Measurements from ENCODE around the gene PTPN12.
"Not testable (repeated sequence)": the region's sequence is repeated elsewhere in the genome, so short reads cannot be mapped to it uniquely, and the experiment has no call there.

The PTPN12 gene

DNA sequence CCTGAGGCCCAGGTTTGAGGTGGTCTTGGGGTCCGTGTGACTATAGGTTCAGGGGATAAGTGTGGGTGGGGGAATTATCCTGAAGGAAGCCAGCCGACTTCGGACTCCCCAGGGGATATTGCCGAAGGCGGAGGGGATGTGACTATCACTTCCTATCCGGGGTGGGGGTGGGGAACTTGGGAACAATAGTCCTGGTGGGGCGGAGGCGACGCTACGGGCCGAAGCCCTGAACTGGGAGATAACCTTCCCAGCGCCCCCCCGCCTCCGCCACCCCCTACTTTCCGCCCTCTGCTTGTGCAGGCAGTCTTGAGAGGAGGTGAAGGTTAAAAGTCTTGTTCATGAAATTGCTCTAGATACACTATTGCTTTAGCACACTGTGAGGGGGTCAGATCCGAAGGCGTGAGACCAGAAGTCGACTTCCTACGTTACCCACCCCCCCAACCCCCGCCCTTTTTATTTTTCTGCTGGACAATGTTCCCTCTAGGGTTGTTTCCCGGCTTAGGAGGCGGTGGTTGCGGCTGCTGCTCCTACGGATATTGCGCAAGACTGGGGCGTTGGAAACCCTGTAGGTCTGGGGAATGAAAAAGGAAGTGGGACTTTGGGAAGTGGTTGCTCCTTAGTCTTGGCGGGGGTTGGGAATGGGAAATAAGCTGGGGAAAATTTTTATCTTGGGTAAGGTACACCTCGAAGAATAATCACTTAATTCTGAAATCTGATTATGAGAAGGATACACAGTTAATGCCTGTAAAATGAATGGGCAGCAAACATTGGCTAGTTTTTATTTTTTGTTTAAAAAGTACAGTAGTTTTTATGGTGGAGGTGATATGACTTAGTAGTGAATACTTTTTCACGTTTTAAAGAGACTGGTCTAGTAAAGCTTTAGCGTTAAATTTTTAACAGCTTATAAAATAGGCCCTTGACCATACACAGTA, 1.5 kb downstream of the PTPN12 start:
- DNase-seq (ENCODE audit: low read depth in 2 of 3, low spot score in 1 of 3), result no peak

DNA sequence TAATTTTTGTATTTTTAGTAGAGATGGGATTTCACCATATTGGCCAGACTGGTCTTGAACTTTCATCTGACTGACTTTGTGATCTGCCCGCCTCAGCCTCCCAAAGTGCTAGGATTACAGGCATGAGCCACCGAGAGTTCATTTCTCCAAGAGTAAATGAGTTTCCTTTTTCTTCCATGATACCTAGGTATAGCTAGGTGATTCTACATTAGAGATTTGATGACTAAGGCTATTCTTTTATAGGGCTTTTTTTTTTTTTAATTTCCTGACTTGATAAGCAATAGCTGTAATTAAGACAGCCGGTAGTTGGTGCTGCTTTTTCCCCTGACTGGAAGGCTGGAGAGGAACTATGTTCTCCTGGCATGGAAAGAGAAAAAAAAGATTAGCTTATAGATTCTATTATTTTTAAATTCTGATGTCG, 3.3 kb downstream of the PTPN12 start:
- DNase-seq (ENCODE audit: low read depth in 2 of 3, low spot score in 1 of 3), result no peak

DNA sequence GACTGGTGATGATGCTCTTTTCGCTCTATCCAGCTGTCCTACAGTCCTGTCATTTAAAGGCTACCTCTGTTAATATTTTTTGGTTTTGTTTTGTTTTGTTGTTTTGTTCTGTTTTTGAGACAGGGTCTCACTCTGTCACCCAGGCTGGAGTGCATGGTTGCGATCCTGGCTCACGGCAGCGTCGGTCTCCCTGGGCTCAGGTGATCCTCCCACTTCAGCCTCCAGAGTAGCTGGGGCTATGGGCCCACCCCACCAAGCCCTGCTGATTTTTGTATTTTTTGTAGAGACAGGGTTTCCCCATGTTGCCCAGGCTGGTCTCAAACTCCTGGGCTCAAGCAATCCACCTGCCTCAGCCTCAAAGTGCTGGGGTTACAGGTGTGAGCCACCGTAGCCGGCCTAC, 3.9 kb downstream of the PTPN12 start:
- not testable (repeated sequence) for DNase-seq (ENCODE audit: low read depth in 2 of 3, low spot score in 1 of 3)

DNA sequence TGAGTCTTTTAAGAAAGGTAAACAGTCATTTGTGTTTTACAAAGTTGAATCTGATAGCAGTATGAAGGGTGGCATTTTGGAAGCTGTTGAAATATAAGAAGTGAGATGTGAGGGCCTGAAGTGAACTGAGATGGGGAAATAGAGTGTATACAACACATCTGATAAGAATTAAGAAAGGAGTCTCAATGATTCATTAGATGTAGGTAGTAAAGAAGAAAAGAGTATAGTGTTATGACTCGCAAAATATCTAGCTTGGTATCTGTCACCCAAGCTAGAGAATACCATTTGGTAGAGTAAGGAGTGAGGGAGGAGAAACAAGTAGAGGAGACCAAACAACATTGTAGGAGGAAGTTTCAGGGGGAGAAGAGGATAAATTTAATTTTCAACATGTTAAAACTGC, 5.3 kb downstream of the PTPN12 start:
- no peak for DNase-seq (ENCODE audit: low read depth in 2 of 3, low spot score in 1 of 3)

DNA sequence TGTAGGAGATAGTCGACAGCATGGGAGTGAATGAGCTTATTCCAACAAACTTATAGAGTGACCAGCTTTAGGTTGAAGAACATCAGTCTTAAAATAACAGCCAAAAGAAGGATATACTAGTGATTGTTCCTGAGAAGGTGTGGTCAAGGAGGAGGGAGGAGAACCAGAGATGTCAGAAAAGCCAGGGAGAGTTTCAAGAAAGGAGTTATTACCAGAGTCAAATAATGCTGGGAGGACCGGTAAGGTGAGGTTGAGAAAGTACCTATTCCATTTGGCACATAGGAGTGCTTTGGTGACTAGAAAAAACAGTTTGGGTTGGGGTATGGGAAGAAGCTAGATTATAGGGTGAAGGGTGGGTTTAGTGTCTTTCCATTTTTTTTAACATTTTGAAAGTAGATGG, 5.8 kb downstream of the PTPN12 start:
- no peak for DNase-seq (ENCODE audit: low read depth in 2 of 3, low spot score in 1 of 3)

DNA sequence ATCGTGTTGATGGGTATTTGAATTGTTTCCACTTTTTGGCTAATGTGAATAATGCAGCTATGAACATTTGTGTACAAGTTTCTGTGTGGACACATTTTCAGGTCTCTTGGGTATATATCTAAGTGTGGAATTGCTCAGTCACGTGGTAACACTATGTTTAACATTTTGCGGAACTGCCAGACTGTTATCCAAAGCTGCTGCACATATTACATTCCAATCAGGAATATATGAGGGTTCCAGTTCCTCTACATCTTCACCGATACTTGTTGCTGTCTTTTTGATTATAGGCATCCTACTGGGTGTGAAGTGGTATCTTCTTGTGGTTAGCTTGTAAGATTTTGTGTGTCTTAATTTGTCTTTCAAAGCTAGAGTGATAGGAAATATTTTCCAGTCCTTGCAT, 6.8 kb downstream of the PTPN12 start:
- no peak for DNase-seq (ENCODE audit: low read depth in 2 of 3, low spot score in 1 of 3)

DNA sequence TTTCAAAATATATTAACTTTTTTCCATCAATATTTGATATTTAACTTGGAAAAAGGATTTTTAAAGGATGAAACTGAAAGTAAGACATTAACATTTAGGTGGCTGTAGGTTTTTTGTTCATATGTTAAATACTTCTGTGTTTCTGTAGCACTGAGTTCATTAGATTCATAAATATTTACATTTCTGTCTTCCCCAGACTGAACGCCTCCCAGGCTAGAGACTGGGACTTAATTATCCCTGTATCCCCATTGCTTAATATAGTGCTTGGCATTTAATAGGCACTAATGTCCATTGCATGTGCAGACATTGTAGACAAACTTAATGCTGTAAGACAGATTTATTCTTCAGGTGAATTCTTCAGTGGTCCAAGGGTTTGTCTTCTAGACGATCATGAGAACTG, 7.4 kb downstream of the PTPN12 start:
- DNase-seq (ENCODE audit: low read depth in 2 of 3, low spot score in 1 of 3), result no peak

DNA sequence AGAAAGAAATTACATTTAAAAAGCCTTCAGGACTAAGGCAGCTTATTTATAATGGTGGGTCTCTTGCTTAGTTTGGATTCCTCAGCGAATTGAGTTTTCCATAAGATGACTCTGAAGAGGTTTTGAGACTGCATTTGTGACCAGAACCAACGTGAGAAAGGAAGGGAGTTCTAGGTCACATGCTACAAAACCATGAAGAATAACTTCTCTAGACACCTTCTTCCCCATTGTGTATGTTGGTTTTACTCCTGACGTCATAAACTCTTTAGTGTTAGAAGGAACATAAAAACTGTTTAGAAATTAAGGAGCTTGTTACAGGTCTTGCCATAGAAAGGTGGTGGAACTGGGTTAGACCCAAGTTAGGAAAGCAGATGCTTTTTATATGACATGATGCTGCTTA, 11.1 kb downstream of the PTPN12 start:
- no peak for DNase-seq (ENCODE audit: low read depth in 2 of 3, low spot score in 1 of 3)

DNA sequence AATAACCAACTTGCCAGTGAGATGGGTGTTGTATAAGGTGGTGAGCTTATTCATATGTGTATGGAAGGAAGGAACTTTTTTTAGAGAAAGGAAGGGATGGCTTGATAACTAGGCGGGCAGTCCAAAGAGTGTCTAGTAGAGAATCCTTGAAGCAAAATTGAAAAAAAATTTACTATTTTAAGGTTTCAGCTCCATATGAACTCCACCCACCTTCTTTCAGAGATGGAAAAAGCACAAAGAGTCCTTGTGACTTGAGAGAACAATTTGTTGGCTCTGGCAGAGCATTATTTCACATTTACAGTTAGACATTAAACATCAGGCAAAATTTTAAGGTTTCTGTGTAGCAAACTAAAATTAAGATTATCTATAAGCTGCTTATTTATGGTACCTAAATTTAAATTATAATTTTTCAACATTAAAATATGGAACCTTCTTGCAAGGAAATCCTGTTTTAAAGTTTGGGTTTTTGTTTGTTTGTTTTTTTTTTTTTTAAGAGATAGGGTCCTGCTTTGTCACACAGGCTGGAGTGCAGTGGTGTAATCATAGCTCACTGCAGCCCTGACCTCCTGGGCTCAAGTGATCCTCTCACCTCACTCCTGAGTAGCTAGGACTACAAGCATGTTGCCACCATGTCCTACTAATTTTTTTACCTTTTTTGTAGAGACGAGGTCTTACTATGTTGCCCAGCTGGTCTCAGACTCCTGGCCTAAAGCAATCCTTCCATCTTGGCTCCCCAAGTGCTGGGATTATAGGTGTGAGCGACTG, 12.2 kb downstream of the PTPN12 start:
- DNase-seq (ENCODE audit: low read depth in 2 of 3, low spot score in 1 of 3), result no peak

DNA sequence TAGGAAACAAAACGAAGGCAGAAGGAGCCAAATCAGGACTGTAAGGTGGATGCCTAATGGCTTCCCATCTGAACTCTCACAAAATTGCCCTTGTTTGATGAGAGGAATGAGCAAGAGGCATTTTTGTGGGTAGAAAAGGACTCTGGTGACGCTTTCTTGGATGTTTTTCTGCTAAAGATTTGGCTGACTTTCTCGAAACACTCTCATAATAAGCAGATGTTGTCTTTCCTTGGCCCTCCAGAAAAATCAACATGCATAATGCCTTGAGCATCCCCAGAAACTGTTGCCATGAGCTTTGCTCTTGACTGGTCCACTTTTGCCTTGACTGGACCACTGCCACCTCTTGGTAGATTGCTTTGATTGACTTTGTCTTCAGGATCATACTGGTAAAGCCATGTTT, 13.5 kb downstream of the PTPN12 start:
- no peak for DNase-seq (ENCODE audit: low read depth in 2 of 3, low spot score in 1 of 3)

DNA sequence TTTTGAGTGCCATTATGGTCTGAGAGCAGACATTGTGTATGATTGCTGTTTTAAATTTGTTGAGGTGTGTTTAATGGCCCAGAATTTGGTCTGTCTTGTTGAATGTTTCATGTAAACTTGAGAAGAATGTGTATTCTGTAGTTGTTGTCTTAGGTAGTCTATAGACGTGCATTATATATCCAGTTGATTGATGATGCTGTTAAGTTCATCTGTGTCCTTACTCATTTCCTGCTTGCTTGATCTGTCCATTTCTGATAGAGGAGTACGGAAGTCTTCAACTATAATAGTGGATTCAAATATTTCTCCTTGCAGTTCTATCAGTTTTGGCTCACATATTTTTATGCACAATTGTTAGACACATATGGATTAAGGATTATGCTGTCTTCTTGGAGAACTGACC, 16.0 kb downstream of the PTPN12 start:
- no peak for DNase-seq (ENCODE audit: low read depth in 2 of 3, low spot score in 1 of 3)

DNA sequence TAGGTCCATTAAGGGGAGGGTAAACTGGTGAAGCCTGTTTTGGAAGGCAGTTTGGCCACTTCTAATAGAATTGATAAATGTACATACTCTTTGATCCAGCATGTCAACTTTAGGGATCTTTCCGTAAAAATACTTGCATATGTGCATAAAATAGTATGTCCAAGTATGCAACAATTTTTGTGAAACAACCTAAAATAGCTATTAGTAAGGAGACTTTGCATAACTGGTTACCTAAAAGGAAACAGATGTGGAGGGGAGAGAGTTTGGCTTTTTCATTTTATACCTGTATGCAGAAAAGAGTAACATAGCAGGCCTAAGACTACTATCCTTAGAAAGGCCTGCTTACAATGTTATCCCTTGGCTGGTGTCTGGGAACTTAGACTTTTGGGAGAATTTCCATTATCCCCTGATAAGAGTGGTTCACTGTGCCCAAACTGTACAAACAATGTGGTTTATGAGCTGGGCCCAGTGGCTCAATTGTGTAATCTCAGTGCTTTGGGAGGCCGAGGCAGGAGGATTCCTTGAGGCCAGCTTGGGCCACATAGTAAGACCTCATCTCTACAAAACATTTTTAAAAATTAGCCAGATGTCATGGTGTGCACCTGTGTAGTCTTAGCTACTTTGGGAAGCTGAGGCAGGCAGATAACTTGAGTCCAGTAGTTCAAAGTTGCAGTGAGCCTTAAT, 21.3 kb downstream of the PTPN12 start:
- DNase-seq (ENCODE audit: low read depth in 2 of 3, low spot score in 1 of 3), result no peak

DNA sequence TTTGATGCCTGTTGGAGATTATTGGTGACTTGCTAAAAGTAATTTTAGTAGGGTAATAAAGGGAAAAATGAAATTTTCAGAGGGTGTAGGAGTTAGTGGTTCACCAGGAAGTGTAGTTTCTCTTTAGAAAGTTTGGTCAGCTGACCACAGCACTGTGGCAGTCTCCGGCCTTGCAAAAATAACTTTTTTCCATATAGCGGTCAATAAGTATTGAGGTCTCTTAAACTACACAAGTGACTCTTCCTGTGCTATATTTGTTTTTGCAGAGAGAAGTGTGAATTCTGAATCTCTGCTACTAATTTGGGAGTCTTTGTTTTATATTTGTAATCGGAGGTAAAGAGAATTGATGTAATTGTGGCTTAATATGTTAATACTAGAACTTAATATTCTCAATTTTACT, 24.3 kb downstream of the PTPN12 start:
- DNase-seq (ENCODE audit: low read depth in 2 of 3, low spot score in 1 of 3), result no peak

DNA sequence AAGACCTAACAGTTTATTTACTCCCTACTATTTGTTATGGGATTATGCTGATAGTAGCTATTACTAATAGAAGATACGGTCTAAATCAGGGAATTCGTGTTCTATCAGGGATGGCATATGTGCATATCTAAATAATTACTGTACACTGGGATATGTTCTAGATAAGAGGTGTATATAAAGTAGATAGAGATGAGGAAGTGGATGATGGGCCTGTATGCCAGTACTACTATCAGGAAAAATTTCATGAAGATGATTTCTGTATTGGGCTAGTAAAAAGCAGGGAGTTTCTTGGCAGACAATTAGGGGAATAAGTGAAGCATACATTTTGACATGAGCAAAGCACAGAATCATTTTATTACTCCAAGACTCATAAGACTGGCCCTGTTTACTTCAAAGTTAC, 26.2 kb downstream of the PTPN12 start:
- DNase-seq (ENCODE audit: low read depth in 2 of 3, low spot score in 1 of 3), result no peak

DNA sequence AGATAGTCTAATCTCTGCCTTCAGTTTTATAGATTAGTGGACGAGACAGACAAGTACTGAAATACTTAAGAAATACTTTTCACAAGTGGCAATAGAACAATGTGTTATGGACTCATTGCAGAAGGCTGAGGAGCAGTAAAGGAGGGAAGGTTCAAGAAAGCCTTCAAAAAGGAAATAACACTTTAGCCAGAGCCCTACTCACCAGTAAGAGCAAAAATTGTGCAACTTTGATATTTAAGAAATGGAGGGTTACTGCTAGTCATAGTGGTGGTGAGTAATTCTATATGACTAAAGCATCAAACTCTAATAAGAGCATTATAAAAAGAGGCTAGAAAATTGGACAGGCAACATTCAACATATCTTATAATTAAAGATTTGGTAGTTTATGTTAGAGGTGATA, 28.8 kb downstream of the PTPN12 start:
- DNase-seq (ENCODE audit: low read depth in 2 of 3, low spot score in 1 of 3), result no peak

DNA sequence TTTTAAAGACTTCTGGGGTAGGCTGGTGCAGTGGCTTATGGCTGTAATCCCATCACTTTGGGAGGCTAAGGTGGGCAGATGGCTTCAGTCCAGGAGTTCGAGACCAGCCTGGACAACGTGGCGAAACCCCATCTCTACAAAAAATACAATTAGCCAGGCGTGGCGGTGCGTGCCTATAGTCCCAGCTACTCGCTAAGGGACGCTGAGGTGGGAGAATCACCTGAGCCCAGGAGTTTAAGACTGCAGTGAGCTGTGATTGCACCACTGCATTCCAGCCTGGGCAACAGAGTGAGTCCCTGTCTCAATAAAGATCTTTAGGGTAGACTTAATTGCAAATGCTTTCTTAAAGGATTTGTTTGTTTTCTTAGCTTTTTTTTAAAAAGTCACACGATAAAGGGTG, 29.3 kb downstream of the PTPN12 start:
- DNase-seq (ENCODE audit: low read depth in 2 of 3, low spot score in 1 of 3), result no peak

DNA sequence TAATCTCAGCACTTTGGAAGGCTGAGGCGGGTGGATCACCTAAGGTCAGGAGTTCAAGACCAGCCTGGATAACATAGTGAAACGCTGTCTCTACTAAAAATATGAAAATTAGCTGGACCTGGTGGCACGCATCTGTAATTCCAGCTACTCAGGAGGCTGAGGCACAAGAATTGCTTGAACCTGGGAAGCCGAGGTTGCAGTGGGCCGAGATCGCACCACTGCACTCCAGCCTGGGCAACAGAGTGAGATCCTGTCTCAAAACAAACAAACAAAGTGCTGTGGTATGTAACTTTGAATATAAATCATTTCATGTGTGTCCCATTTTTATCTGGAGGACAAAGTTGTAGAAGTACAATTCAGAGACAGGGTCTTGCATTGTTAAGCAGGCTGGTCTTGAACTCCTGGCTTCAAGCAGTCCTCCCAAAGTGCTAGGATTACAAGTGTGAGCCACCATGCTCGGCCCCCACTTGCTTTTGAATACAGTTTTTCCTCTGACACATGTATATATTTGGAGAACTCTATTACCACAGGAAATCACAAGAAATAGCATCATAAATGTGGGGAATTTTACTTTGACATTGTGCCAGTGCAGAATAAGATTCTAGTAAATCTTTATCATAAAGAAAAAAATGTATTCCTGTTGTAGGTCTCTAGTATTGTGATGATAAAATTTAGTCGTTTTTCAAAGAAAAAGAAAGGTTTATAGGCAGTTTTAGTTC, 32.6 kb downstream of the PTPN12 start:
- DNase-seq (ENCODE audit: low read depth in 2 of 3, low spot score in 1 of 3), result no peak

DNA sequence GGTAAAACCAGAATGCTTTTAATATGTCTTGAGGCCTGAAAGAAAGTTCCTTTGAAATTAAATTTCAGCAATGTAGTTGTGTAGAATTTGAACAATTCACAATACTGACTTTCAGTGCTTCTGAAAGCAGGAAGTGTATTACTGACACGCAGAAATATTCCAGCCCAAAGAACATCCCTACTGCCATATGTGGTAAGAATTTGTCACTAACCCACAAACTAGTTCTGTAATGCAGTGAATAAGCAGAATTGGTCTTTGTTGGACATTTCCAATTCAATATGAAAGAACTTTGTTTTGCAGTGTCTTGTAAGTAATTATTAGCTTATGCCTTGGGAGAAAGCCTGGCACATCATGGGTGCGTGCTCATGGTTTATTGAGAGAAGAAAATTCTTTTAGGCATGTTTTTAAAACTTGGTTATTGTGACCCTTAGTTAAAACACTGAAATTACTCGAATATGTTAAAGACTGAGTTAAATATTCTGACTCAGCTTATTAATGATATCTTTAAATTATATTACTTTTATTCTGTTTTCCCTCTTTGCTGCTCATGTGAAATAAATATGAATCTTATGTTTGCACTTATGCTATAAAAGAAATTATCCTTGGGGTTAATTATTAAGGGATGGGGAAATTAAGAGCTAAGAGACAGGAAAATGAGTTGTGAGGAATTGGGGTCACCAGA, 33.4 kb downstream of the PTPN12 start:
- DNase-seq (ENCODE audit: low read depth in 2 of 3, low spot score in 1 of 3), result no peak

DNA sequence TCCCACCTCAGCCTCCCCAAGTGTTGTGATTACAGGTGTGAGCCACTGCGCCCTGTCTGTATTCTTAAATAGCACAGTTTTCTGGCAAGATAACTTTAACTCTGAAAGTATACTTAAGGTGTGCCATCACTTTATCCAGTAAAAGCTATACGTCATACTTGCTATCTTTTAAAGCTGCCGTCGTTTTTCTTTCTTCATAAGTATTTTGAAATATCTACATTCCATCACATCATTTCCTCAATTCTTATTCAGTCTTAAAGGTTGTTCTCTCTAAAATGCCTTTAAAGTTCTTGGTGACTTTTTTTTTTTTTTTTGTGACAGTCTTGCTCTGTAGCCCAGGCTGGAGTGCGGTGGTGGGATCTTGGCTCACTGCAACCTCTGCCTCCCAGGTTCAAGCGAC, 34.7 kb downstream of the PTPN12 start:
- DNase-seq (ENCODE audit: low read depth in 2 of 3, low spot score in 1 of 3), result no peak

DNA sequence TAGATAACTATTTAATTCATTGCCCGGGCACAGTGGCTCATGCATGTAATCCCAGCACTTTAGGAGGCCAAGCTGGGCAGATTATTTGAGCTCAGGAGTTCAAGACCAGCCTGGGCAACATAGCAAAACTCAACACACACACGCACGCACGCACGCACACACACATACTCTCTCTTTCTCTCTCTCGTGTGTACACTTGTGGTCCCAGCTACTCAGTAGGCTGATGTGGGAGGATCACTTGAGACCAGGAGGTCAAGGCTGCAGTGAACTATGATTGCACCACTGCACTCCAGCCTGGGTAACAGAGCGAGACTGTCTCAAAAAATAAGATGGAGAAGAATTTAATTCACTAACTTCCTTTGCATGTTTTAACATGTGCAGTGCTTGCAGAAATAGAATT, 38.1 kb downstream of the PTPN12 start:
- DNase-seq (ENCODE audit: low read depth in 2 of 3, low spot score in 1 of 3), result no peak

DNA sequence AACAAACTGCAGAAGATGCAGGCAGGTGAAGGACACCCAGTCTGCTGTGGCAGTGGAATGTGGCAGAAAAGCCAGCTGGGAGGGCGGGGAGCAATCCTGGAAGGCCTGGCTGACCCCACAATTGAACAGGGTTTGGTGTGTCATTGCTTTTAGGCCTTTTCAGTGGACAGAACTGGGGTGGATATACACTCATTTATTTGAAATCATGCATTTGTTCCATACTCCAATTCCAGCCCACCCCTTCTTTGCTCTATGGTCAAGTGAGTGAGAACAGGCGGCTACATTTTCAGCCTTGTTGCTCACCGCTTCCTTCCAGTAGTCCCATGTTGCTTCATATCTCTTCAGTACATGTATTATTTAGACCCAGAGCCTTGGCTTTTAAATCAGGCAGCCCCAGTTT, 39.8 kb downstream of the PTPN12 start:
- DNase-seq (ENCODE audit: low read depth in 2 of 3, low spot score in 1 of 3), result no peak

Measured in stimulated activated CD4-positive, alpha-beta T cell treated with anti-CD3 and anti-CD28 coated beads, Interleukin-12 subunit alpha, Interleukin-12 subunit beta, amount 100 ng/mL, for 48 hours (primary cell).